Globus pallidus (tissue), 1 donor: ENCODE results near the gene LGSN.
A peak's percentile ranks its signal among the peaks of the same experiment; 100 is the strongest.
"Not testable (repeated sequence)": the region's sequence is repeated elsewhere in the genome, so short reads cannot be mapped to it uniquely, and the experiment has no call there.

Experiments used
- DNase-seq: peaks from one replicate; pipeline ENCODE4 v3.0.0-alpha.2; 2015; ENCODE audit warnings: low spot score

Gene LGSN

DNA sequence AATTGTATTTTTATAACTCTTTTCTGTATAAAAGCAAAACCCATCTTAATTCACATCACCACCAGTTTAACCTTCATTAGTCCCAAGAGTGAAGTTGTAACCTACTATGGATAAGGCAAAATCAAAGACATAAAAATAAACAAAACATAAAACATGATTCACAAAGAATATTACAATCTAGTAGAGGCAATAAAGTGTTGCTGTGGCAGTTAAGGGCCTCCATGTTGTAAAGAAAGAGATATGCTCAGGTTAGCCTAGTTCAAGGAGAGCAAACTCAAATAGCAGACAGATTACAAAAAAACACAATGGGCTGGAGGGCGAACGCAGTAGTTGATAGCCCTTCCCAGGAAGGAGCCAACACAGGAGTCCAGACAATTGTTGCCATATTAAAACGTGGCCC, 13.4 kb downstream of the LGSN start:
- DNase-seq: no peak

DNA sequence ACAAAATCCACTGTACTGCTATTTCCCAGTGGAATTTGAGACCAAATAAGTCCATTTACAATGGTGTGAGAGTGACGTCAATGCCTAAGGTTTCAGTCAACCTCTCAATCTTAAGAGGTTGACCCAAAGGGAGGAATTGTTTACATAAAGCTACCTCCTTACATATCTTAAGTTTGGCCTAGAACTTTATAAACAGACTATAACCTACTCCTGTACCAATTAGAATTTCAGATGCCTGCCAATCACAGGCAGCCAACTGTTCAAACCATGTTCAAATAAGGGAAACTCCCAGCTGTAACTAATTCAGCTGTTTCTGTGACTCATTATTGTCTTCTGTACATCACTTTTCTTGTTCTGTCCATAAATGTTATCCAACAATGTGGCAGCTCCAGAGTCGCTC, 14.5 kb downstream of the LGSN start:
- no peak for DNase-seq

DNA sequence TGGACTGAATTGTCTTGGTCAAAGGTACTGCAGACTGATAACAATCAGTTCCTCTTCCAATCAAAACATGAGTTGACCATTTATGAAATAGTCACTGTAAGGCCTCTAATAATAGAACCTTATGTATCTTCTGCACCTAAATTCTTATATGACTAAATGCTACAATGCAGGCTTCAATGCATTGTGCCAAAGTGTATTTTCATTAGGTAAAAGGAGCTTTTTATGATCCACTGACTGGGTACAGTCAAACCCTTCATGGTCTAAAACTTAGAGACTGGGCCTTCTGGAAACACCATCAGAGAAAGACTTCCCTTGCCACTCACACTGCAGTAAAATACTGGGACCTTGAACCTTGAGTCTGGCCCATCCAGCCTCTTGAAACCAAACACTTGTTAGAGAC, 16.3 kb downstream of the LGSN start:
- DNase-seq: no peak

DNA sequence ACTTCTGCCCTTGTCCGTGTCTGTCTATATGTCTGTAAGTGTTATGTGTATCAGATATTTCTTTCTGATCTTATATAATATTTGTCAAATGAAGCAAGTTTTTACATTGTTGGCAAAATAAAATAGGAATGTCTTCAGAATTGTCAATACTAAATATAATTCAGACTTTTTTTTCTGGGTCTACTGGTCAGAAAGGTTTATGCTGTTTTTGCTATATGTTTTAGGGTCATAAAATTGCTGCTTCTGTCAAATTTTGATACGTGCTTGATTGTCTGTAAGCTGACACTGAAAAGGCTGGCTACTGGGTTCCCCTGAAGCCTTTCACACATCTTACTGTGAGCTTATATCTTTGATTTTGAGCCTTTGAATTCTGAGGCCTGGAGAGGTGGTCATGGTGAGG, 20.1 kb downstream of the LGSN start:
- no peak for DNase-seq

DNA sequence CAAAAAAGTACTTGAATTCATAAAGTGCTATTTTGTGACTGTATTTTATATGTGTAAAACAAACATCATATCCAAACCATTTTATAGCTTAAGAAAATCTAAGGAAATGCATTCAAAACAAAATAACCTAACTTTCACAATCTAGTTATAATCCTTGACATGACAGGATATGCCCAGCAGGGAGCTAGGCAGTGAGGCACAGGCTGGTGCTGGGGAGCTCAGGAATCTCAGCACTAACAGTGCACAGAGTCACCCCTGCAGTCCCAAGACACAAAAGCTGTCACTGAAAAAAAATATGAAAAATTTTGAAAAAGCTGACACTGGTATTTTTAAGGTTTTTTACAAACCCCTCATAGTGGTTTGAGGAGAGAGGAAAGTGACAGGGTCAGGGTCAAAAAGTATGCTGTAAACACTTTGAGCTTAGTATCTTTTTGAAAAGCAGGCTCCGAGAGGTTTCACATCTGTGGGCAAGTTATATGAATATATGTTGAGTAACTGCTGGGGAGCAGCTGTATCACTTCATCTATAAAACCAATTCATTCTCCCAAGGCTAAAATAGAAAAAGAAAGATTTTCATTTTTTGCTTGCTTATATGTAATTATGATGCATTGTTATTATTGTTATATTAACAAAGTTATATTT, 24.1 kb downstream of the LGSN start:
- DNase-seq: no peak

DNA sequence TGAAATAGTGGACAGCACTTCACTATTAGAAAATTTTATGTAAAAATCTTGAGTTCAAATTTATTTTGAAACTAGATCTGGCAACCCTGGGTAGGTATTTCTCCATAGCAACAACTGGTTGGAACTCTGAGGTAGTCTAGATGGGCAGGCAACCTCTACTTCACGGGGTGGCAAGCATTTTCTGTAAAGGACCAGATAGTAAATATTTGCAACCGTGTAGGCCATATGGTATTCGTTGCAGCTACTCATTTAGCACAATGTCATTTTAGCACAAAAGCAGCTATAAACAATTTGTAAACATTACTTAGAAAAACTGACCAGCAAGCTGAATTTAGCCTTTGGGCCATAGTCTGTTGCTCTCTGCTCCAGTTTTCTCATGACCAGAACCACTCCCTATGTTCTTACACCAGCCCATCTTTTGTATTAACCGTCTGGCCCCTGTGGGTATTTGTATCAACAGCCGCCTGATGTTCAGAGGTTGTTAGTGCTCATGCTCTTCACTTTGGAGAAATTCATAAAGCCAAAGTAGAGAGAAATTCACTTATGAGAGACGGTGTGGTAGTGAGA, 29.2 kb downstream of the LGSN start:
- no peak for DNase-seq

DNA sequence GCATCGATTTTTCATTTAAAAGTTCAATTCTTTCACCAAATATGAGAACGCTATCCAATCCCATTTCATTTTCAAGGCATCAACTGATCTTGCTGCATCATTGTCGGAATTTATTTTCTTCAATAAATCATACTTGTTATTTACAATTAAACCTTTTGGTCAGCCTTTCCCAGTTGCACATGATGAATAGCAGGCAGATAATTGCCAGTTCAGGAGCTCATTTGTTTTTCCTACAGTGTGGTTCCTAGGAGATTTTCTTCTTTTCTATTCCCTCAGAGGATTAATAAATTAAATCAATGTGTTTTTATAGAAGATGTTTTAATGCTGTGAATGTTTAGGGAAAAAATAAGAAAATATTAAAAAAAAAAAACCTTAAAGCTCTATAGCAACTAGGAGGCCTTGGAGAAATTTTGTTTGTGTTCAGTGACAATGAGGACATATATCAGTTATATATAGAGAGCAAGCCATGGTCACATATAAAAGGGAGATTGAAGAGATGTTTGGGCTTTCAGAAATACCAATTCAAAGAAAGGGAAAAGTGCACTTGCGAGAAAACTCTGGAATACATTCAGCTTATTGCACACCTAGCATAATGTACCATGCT, 30.4 kb downstream of the LGSN start:
- DNase-seq: no peak

DNA sequence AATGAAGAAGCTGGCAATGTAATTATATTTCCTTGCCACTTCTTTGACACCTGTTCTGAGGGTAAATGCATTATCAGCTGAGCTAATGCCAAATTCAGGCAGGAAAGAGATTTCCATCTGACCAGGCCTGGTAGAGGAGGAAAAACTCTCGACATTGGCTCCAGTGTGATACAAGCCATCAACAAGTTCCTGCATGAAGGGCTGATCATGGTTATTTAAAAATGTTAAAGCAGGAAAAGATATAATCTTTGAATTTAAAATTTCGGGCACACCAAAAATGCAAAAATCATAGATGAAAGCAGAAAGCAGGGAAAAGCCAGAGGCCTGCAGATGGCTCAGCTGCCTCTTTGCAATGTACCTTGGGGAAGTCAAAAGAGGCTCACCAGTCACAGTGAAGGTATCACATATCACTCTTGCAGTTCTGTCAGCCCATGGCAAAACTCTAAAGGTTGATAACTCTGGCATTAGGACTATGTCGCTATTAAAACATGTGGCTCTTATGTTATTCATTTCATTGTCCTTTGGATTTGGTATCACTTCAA, 39.1 kb downstream of the LGSN start:
- no peak for DNase-seq

DNA sequence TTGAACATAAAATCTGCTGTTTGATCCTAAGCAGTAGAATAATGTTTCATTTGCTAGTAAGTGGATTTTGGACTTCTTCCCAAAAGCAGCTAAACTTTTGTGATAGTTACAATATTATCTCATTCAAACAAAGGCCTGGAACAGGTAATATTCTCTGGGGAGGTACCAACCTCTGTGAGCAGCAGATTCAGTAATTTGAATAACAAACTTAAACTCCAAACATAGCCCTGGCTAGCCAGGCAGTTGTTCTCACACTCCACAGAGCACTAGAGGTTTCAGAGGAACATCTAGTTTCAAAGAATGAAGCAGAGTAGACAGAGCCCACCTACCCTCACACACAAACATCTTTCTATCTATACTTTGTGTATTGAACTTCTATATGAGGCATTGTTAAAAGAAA, 40.9 kb downstream of the LGSN start:
- DNase-seq: no peak

DNA sequence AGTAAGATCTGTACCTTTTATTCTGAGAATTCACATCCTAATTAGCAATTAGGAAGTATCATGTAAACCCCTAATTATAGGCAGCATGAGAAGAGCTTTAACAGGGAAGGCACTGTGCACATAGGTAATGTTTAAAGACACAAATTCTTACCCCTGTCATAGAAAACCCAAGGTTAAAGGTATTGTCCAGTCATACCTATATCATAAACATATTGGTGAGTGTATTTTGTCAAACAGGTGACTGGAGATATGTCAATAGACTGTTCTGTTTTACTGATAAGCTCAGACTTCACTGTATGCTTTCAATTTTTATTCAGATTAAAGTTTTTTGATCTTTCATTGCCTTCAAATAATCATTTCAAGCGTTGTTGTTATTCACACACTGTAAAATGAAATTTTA, 43.8 kb downstream of the LGSN start:
- DNase-seq: no peak

DNA sequence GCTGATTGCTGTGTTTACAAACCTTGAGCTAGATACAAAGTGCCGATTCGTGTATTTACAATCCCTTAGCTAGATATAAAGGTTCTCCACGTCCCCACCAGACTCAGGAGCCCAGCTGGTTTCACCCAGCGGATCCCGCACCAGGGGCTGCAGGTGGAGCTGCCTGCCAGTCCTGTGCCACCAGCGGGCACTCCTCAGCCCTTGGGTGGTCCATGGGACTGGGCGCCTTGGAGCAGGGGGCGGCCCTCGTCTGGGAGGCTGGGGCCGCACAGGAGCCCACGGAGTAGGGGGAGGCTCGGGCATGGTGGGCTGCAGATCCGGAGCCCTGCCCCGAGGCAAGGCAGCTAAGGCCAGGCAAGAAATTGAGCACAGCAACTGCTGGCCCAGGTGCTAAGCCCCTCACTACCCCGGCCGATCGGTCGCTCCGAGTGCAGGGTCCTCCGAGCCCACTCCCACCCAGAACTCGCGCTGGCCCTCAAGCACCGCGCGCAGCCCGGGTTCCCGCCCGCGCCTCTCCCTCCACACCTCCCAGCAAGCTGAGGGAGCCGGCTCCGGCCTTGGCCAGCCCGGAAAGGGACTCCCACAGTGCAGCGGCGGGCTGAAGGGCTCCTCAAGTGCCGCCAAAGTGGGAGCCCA, 44.9 kb downstream of the LGSN start:
- not testable (repeated sequence) for DNase-seq

DNA sequence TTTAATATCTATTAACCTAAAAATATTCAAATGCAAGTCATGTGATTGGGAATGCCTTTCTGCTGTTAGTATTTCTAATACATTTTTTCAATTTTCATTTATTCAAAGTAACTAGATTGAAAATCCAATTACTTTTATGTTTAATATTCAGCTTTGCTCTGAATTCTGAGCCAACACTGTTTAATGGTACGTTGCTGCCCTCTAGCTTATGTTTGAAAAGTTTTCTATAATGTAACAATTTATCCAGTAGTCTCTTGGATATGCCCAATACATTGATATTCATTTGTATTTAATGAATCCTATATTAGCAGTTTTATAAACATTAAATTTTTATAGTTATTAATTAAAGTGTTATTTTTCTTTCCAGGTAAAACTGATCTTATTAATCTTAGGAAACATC, 47.4 kb downstream of the LGSN start:
- peak; percentile 16 for DNase-seq

DNA sequence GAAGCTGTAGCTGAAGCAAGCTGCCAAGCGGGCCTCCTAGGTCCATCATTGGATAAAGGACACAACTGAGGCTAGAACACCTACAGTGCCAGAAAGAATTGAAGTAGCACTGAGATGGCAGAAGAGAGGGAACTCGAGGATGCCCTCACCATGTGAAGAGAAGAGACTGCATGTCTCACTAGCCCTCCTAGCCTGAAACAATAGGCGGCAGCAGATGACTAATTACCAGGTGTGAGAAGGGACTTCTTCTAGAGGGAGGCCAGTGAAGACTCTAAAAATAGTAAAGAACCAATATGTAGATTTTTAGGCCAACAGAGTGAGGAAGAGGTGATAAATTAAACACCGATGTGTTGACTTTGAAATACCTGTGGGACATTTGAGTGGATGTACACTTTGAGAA, 50.3 kb downstream of the LGSN start:
- no peak for DNase-seq

DNA sequence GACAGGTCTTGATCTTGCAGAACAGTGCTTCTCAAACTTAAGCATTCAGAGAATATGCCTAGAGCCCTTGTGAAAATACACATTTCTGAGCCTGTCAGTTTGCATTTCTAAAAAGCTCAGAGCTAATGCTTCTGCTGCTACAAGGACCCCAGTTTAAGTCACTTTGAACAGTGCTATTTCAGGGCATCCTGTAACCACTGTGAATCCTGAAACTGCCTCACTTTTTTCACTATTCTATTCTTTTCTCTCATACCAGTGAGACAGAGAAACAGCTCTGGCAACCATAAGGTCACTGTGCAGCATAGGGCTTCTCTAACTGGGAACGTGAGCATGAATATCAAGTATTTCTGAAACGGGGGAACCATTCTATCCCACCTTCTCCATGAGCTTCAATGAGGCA, 51.2 kb downstream of the LGSN start:
- no peak for DNase-seq

DNA sequence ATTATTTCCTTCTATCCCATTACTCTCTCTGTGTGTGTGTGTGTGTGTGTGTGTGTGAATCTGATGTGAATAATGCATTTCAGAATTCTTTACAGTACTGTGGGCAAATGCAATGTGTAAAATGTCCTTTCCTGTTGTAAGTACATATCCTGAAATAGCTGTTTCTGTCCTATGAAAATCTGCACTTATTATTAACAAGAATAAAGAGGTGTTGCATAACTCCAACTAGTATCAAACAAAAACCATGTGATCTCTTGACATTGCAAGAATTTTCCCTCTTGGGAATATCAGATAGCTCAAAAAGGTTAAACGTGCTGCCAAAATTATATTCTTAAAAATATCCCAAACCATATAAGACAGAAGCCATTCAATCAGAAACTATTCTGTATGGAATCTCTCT, 52.0 kb downstream of the LGSN start:
- no peak for DNase-seq

DNA sequence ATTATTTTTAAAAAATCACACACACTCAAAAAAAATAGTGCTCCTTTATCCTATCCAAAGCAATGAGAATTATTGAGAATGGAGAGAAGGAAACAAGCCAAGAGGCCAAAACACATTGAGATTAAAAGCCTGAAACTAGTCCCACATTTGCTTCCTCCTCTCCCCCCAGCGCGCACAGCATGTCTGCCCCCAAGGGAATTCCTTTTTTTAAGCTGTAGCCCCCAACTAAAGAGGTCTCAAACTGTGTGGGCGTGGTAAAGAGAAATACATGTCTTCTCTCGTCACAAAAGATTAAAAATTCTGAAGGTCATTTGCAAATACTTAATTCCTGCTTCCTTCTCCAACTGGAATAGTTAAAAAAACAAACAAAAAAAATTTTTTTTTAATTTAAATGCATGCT, 52.7 kb downstream of the LGSN start:
- no peak for DNase-seq

DNA sequence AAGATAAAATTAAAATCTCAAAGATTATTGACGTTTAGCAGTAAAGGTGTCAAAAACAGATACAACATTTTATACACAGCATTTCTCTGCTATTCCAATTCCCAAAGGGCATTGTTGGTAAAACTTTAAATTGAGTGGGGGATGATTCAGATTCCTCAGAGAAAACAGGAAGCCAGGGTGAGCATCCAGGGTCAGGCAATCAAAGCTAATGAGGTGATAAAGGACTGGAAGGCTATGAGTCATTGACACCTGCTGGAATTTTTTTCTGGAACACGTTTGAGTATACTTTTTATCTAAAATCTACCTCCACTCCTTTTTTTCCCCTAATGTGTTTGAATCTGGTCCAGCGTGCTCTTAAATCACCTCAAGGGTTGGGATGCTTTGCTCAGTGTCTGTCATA, 56.3 kb downstream of the LGSN start:
- DNase-seq: no peak

DNA sequence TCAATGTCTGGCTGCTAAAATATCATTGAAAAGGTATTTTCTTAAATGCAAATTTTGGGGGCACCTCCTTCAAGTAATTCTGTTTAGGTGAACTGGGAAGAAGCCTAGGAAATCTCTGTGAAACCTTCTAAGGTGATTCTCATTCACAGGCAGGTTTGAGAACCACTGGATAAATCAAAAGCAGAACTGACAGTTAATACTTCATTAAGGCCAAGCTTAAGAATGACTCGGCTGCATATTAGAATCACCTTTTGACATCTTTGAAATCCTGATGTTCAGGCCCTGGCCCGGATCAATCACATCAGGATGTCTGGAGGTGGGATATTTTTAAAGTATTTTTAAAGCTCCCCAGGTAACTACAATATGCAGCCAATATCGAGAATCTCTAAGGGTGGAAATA, 58.0 kb downstream of the LGSN start:
- DNase-seq: no peak

DNA sequence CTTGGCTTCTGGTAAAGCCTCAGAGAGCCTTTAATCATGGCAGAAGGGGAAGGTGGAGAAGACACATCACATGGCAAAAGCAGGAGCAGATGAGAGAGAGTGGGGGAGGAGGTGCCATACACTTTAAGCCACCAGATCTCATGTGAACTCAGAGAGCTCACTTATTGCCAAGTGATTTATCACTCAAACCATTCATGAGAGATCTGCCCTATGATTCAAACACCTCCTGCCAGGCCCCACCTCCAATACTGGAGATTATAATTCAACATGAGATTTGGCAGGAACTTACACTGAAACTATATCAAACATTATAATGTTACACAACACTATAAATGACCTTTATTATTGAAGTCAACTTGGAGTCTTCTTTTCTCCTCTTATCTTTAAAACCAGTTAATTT, 60.6 kb downstream of the LGSN start:
- DNase-seq: no peak

DNA sequence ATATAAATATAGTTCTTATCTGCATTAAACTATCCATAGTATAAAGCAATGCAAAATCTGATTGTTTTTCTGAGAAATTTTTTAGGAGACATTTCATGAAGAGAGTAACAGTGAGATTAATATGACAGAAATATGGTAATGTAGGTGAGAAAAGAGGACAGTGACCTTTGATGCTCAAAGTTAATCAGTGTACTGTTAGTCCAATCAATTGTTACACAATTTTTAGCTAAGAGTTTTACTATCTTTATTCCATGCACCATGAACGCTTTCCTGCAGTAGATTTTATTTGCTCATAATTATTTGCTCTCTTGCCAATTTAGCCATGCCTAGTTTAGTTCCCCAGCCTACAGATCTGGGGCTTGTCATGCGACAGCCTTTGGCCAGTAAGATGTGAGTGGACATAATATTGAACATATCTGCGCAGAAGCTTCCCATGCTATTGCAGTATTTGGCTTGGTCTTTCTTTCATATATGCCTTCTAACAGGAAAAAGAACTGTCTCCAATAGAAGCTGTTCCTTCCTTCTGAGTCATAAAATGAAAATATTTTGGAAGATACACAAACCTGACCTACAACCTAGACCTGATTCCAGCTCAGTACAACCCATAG, 69.8 kb downstream of the LGSN start:
- DNase-seq: no peak

DNA sequence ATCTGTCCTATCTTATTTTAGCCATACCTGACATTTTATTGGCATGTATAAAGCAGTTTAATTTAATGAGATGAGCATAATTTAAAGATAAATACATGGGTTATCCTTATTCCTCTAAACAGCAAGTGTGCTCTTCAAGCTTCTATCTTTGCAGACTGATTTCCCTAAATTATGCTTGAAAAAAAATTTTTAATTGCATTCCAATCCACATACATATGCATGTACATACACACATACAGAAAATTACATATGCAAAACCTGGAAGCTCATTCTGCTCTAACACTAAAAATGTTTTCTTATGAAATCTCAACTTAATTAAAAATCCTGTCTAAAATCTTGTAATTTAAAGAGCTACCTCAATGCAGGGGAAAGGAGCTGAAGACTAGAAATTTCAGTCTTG, 73.2 kb downstream of the LGSN start:
- DNase-seq: no peak

DNA sequence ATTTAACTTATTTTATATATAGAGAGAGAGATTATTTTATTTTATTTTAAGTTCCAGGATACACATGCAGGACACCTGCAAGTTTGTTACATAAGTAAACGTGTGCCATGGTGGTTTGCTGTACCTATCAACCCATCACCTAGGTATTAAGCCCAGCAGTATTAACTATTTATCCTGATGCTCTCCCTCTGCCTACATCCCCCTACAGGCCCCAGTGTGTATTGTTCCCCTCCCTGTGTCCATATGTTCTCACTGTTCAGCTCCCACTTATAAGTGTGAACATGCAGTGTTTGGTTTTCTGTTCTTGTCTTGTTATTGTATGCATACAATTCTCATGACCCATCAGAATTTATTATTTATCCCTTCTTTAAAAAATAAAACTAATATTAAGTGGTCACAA, 73.9 kb downstream of the LGSN start:
- DNase-seq: no peak

DNA sequence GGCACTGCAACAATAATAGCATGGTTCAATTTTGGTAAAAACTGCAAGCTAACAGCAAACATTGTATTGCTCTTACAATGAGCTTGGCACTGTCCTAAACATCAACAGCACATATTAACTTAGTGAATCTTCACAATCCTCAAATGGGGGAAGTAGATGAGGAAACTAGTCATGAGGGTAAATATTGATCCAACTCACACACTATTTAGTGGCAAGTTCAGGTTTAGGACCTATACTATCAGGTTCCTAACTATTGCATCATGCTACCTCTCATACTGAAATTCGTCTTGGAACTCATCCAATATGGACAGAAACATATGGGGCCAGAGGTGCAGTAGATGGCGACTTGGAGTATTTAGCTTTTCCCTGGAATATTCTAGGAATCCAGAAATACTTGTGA, 74.4 kb downstream of the LGSN start:
- no peak for DNase-seq
